HEK293 (cell line): ENCODE results near the gene PUM2.

ENCODE experiments used
- BCL11A ChIP-seq: fragments of 450-650 bp; formaldehyde crosslinking; IDR thresholded peaks from 2 replicates; pipeline ENCODE4 v1.5.1; 2016; ENCODE audit warnings: low read depth, missing biosample characterization, missing genetic modification characterization
- EGR2 ChIP-seq: fragments of 450-650 bp; formaldehyde crosslinking; IDR thresholded peaks from 2 replicates; pipeline ENCODE4 v1.5.1; 2016; ENCODE audit warnings: low read depth, missing biosample characterization, missing genetic modification characterization
- GFI1B ChIP-seq: fragments of 450-650 bp; formaldehyde crosslinking; IDR thresholded peaks from 2 replicates; pipeline ENCODE4 v1.5.1; 2016; ENCODE audit warnings: missing biosample characterization, missing genetic modification characterization
- GLI4 ChIP-seq: fragments of 450-650 bp; formaldehyde crosslinking; IDR thresholded peaks from 2 replicates; pipeline ENCODE4 v1.5.1; 2016; ENCODE audit warnings: missing biosample characterization, missing genetic modification characterization
- KLF7 ChIP-seq: fragments of 450-650 bp; formaldehyde crosslinking; IDR thresholded peaks from 2 replicates; pipeline ENCODE4 v1.5.1; 2016; ENCODE audit warnings: missing biosample characterization, missing genetic modification characterization, borderline replicate concordance
- RBAK ChIP-seq: fragments of 450-650 bp; formaldehyde crosslinking; IDR thresholded peaks from 2 replicates; pipeline ENCODE4 v1.5.1; 2016; ENCODE audit warnings: missing biosample characterization, missing genetic modification characterization
- ZNF114 ChIP-seq: fragments of 450-650 bp; formaldehyde crosslinking; IDR thresholded peaks from 2 replicates; pipeline ENCODE4 v1.5.0; 2017; ENCODE audit warnings: missing biosample characterization, missing genetic modification characterization
- ZNF133 ChIP-seq: fragments of 450-650 bp; formaldehyde crosslinking; IDR thresholded peaks from 2 replicates; pipeline ENCODE4 v1.5.1; 2016; ENCODE audit warnings: missing biosample characterization, missing genetic modification characterization
- ZNF138 ChIP-seq: fragments of 450-650 bp; formaldehyde crosslinking; IDR thresholded peaks from 2 replicates; pipeline ENCODE4 v1.5.1; 2016; ENCODE audit warnings: missing biosample characterization, missing genetic modification characterization, borderline replicate concordance
- ZNF146 ChIP-seq: fragments of 450-650 bp; formaldehyde crosslinking; IDR thresholded peaks from 2 replicates; pipeline ENCODE4 v1.5.1; 2016; ENCODE audit warnings: missing biosample characterization, missing genetic modification characterization
- ZNF16 ChIP-seq: fragments of 450-650 bp; formaldehyde crosslinking; IDR thresholded peaks from 2 replicates; pipeline ENCODE4 v1.5.1; 2016; ENCODE audit warnings: low read depth, missing biosample characterization, missing genetic modification characterization
- ZNF175 ChIP-seq: fragments of 450-650 bp; formaldehyde crosslinking; IDR thresholded peaks from 2 replicates; pipeline ENCODE4 v1.5.1; 2016; ENCODE audit warnings: missing biosample characterization, missing genetic modification characterization
- ZNF248 ChIP-seq: fragments of 450-650 bp; formaldehyde crosslinking; IDR thresholded peaks from 2 replicates; pipeline ENCODE4 v1.5.1; 2017; ENCODE audit warnings: missing biosample characterization, missing genetic modification characterization
- ZNF266 ChIP-seq: fragments of 450-650 bp; formaldehyde crosslinking; IDR thresholded peaks from 2 replicates; pipeline ENCODE4 v1.5.1; 2016; ENCODE audit warnings: missing biosample characterization, missing genetic modification characterization, low read depth
- ZNF335 ChIP-seq: fragments of 450-650 bp; formaldehyde crosslinking; conservative IDR thresholded peaks from 2 replicates; pipeline ENCODE4 v1.5.1; 2016; ENCODE audit warnings: missing biosample characterization, missing genetic modification characterization
- ZNF341 ChIP-seq: fragments of 450-650 bp; formaldehyde crosslinking; IDR thresholded peaks from 2 replicates; pipeline ENCODE4; 2016; ENCODE audit warnings: low read depth, missing biosample characterization, missing genetic modification characterization
- ZNF530 ChIP-seq: fragments of 450-650 bp; formaldehyde crosslinking; IDR thresholded peaks from 2 replicates; pipeline ENCODE4 v1.5.1; 2016; ENCODE audit warnings: low read depth, missing biosample characterization, missing genetic modification characterization
- ZNF549 ChIP-seq: fragments of 450-650 bp; IDR thresholded peaks from 2 replicates; pipeline ENCODE4 v1.5.1; 2018; ENCODE audit warnings: missing biosample characterization, missing genetic modification characterization, mild to moderate bottlenecking, inconsistent platforms, moderate library complexity
- ZNF558 ChIP-seq: fragments of 450-650 bp; formaldehyde crosslinking; IDR thresholded peaks from 2 replicates; pipeline ENCODE4 v1.5.1; 2016; ENCODE audit warnings: missing biosample characterization, missing genetic modification characterization
- ZNF571 ChIP-seq: fragments of 450-650 bp; formaldehyde crosslinking; IDR thresholded peaks from 2 replicates; pipeline ENCODE4 v1.5.0; 2017; ENCODE audit warnings: missing biosample characterization, missing genetic modification characterization
- ZNF600 ChIP-seq: fragments of 450-650 bp; formaldehyde crosslinking; IDR thresholded peaks from 2 replicates; pipeline ENCODE4 v1.5.1; 2016; ENCODE audit warnings: missing biosample characterization, missing genetic modification characterization
- ZNF785 ChIP-seq: fragments of 450-650 bp; formaldehyde crosslinking; IDR thresholded peaks from 2 replicates; pipeline ENCODE4 v1.5.1; 2016; ENCODE audit warnings: missing biosample characterization, missing genetic modification characterization
- ZNF791 ChIP-seq: fragments of 450-650 bp; formaldehyde crosslinking; IDR thresholded peaks from 2 replicates; pipeline ENCODE4 v1.5.1; 2016; ENCODE audit warnings: missing biosample characterization, missing genetic modification characterization
- TF ChIP-seq, protein P1 (sequence below): fragments of 450-650 bp; formaldehyde crosslinking; IDR thresholded peaks from 2 replicates; pipeline ENCODE4 v1.5.1; 2017; ENCODE audit warnings: missing biosample characterization, missing genetic modification characterization
- TF ChIP-seq, protein P2 (sequence below): fragments of 450-650 bp; formaldehyde crosslinking; IDR thresholded peaks from 2 replicates; pipeline ENCODE4 v1.5.1; 2016; ENCODE audit warnings: missing biosample characterization, missing genetic modification characterization
- TF ChIP-seq, protein P3 (sequence below): fragments of 450-650 bp; formaldehyde crosslinking; IDR thresholded peaks from 2 replicates; pipeline ENCODE4 v1.5.1; 2016; ENCODE audit warnings: missing biosample characterization, missing genetic modification characterization, borderline replicate concordance
- TF ChIP-seq, protein P4 (sequence below): fragments of 450-650 bp; formaldehyde crosslinking; IDR thresholded peaks from 2 replicates; pipeline ENCODE4 v1.5.1; 2016; ENCODE audit warnings: missing biosample characterization, missing genetic modification characterization
- TF ChIP-seq, protein P5 (sequence below): fragments of 450-650 bp; formaldehyde crosslinking; optimal IDR thresholded peaks from 2 replicates; pipeline ENCODE3; 2016; ENCODE audit warnings: missing biosample characterization, mild to moderate bottlenecking, missing genetic modification characterization
- TF ChIP-seq, protein P6 (sequence below): fragments of 450-650 bp; formaldehyde crosslinking; IDR thresholded peaks from 2 replicates; pipeline ENCODE4 v1.5.1; 2016; ENCODE audit warnings: missing biosample characterization, missing genetic modification characterization
- TF ChIP-seq, protein P7 (sequence below): fragments of 450-650 bp; formaldehyde crosslinking; IDR thresholded peaks from 2 replicates; pipeline ENCODE4 v1.5.1; 2016; ENCODE audit warnings: missing biosample characterization, missing genetic modification characterization

The PUM2 gene

DNA sequence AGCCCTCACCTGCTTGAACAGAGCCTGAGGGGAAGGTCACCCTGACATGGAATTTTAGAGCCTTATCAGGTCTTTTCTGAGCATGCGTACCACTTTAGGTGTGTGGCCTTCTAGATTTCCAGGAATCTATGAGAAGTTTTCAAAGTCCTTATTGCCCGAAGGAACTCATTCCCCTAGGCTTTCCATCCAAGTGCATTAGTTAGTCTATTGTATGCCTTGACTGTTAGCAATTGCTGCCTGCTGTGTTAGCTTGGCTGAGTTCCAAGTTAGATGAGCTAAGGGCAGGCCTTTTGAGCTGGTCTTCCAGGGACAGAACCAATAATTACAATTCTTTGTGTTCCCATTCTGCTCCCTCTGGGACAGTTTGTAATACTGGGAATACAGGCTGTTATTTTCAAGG lies 30.8 kb upstream of the PUM2 start (continued):
- no peak for TF ChIP-seq GLI4
- TF ChIP-seq ZNF558 (tag by site-specific recombination), result no peak
- TF ChIP-seq, protein P1, sequence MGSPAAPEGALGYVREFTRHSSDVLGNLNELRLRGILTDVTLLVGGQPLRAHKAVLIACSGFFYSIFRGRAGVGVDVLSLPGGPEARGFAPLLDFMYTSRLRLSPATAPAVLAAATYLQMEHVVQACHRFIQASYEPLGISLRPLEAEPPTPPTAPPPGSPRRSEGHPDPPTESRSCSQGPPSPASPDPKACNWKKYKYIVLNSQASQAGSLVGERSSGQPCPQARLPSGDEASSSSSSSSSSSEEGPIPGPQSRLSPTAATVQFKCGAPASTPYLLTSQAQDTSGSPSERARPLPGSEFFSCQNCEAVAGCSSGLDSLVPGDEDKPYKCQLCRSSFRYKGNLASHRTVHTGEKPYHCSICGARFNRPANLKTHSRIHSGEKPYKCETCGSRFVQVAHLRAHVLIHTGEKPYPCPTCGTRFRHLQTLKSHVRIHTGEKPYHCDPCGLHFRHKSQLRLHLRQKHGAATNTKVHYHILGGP, result no peak
- TF ChIP-seq ZNF16 (tag by site-specific recombination), result no peak
- TF ChIP-seq, protein P2, sequence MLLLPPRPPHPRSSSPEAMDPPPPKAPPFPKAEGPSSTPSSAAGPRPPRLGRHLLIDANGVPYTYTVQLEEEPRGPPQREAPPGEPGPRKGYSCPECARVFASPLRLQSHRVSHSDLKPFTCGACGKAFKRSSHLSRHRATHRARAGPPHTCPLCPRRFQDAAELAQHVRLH (tag by site-specific recombination), result no peak
- TF ChIP-seq ZNF266 (tag by site-specific recombination), result no peak
- 0 out of 2 replicates have a peak, but pooled peaks have one; percentile 12 for TF ChIP-seq ZNF341 (tag by site-specific recombination)
- TF ChIP-seq, protein P3, sequence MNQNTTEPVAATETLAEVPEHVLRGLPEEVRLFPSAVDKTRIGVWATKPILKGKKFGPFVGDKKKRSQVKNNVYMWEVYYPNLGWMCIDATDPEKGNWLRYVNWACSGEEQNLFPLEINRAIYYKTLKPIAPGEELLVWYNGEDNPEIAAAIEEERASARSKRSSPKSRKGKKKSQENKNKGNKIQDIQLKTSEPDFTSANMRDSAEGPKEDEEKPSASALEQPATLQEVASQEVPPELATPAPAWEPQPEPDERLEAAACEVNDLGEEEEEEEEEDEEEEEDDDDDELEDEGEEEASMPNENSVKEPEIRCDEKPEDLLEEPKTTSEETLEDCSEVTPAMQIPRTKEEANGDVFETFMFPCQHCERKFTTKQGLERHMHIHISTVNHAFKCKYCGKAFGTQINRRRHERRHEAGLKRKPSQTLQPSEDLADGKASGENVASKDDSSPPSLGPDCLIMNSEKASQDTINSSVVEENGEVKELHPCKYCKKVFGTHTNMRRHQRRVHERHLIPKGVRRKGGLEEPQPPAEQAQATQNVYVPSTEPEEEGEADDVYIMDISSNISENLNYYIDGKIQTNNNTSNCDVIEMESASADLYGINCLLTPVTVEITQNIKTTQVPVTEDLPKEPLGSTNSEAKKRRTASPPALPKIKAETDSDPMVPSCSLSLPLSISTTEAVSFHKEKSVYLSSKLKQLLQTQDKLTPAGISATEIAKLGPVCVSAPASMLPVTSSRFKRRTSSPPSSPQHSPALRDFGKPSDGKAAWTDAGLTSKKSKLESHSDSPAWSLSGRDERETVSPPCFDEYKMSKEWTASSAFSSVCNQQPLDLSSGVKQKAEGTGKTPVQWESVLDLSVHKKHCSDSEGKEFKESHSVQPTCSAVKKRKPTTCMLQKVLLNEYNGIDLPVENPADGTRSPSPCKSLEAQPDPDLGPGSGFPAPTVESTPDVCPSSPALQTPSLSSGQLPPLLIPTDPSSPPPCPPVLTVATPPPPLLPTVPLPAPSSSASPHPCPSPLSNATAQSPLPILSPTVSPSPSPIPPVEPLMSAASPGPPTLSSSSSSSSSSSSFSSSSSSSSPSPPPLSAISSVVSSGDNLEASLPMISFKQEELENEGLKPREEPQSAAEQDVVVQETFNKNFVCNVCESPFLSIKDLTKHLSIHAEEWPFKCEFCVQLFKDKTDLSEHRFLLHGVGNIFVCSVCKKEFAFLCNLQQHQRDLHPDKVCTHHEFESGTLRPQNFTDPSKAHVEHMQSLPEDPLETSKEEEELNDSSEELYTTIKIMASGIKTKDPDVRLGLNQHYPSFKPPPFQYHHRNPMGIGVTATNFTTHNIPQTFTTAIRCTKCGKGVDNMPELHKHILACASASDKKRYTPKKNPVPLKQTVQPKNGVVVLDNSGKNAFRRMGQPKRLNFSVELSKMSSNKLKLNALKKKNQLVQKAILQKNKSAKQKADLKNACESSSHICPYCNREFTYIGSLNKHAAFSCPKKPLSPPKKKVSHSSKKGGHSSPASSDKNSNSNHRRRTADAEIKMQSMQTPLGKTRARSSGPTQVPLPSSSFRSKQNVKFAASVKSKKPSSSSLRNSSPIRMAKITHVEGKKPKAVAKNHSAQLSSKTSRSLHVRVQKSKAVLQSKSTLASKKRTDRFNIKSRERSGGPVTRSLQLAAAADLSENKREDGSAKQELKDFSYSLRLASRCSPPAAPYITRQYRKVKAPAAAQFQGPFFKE (tag by site-specific recombination), result no peak
- TF ChIP-seq KLF7 (tag by site-specific recombination), result no peak
- TF ChIP-seq, protein P4, sequence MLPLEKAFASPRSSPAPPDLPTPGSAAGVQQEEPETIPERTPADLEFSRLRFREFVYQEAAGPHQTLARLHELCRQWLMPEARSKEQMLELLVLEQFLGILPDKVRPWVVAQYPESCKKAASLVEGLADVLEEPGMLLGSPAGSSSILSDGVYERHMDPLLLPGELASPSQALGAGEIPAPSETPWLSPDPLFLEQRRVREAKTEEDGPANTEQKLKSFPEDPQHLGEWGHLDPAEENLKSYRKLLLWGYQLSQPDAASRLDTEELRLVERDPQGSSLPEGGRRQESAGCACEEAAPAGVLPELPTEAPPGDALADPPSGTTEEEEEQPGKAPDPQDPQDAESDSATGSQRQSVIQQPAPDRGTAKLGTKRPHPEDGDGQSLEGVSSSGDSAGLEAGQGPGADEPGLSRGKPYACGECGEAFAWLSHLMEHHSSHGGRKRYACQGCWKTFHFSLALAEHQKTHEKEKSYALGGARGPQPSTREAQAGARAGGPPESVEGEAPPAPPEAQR (tag by site-specific recombination), result no peak
- TF ChIP-seq, protein P5, sequence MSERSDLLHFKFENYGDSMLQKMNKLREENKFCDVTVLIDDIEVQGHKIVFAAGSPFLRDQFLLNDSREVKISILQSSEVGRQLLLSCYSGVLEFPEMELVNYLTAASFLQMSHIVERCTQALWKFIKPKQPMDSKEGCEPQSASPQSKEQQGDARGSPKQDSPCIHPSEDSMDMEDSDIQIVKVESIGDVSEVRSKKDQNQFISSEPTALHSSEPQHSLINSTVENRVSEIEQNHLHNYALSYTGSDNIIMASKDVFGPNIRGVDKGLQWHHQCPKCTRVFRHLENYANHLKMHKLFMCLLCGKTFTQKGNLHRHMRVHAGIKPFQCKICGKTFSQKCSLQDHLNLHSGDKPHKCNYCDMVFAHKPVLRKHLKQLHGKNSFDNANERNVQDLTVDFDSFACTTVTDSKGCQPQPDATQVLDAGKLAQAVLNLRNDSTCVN, result no peak
- TF ChIP-seq ZNF146 (tag by site-specific recombination), result no peak
- no peak for TF ChIP-seq ZNF248 (tag by site-specific recombination)
- TF ChIP-seq, protein P6, sequence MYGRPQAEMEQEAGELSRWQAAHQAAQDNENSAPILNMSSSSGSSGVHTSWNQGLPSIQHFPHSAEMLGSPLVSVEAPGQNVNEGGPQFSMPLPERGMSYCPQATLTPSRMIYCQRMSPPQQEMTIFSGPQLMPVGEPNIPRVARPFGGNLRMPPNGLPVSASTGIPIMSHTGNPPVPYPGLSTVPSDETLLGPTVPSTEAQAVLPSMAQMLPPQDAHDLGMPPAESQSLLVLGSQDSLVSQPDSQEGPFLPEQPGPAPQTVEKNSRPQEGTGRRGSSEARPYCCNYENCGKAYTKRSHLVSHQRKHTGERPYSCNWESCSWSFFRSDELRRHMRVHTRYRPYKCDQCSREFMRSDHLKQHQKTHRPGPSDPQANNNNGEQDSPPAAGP, result no peak
- TF ChIP-seq ZNF785 (tag by site-specific recombination), result no peak
- TF ChIP-seq RBAK (tag by site-specific recombination), result no peak
- TF ChIP-seq ZNF530 (tag by site-specific recombination), result no peak
- TF ChIP-seq ZNF791 (tag by site-specific recombination), result no peak
- TF ChIP-seq ZNF600 (tag by site-specific recombination), result 0 out of 2 replicates have a peak, but pooled peaks have one; percentile 49
- no peak for TF ChIP-seq ZNF335 (tag by site-specific recombination)
- TF ChIP-seq ZNF571 (tag by site-specific recombination), result no peak
- no peak for TF ChIP-seq BCL11A
- TF ChIP-seq GFI1B (tag by site-specific recombination), result no peak
- no peak for TF ChIP-seq ZNF114 (tag by site-specific recombination)
- TF ChIP-seq ZNF549, result no peak
- no peak for TF ChIP-seq ZNF175 (tag by site-specific recombination)
- TF ChIP-seq, protein P7, sequence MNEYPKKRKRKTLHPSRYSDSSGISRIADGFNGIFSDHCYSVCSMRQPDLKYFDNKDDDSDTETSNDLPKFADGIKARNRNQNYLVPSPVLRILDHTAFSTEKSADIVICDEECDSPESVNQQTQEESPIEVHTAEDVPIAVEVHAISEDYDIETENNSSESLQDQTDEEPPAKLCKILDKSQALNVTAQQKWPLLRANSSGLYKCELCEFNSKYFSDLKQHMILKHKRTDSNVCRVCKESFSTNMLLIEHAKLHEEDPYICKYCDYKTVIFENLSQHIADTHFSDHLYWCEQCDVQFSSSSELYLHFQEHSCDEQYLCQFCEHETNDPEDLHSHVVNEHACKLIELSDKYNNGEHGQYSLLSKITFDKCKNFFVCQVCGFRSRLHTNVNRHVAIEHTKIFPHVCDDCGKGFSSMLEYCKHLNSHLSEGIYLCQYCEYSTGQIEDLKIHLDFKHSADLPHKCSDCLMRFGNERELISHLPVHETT (tag by site-specific recombination), result no peak
- no peak for TF ChIP-seq EGR2 (tag by site-specific recombination)
- TF ChIP-seq ZNF138 (tag by site-specific recombination), result no peak
- no peak for TF ChIP-seq ZNF133
